DLD1 (cell line): ENCODE results near the gene CEP295NL.
"Not testable (repeated sequence)": the region's sequence is repeated elsewhere in the genome, so short reads cannot be mapped to it uniquely, and the experiment has no call there.

Experiments used
- in situ Hi-C: cut with HindIII; loops from 2 replicates; pipeline ENCODE4 v1.10.0; 2017; ENCODE audit warnings: low sequenced_read_pairs

CEP295NL gene

GRCh38 chr17:78891406-78892061 is 11.5 kb downstream of the CEP295NL start:
- in situ Hi-C loops = no loop called here

GRCh38 chr17:78890498-78890897 is 12.5 kb downstream of the CEP295NL start:
- in situ Hi-C loops = no loop called here

GRCh38 chr17:78890096-78890495 is 12.9 kb downstream of the CEP295NL start:
- in situ Hi-C loops = not testable (repeated sequence)

GRCh38 chr17:78889531-78889930 is 13.5 kb downstream of the CEP295NL start:
- in situ Hi-C loops = no loop called here

GRCh38 chr17:78888941-78889518 is 14.0 kb downstream of the CEP295NL start:
- in situ Hi-C loops = no loop called here

GRCh38 chr17:78886954-78887353 is 16.0 kb downstream of the CEP295NL start:
- in situ Hi-C loops = no loop called here

- in situ Hi-C loops = no loop called here
These were observed 17.0 kb downstream of the CEP295NL start for GRCh38 chr17:78885956-78886355.

- in situ Hi-C loops = no loop called here
These were observed 17.9 kb downstream of the CEP295NL start for GRCh38 chr17:78884876-78885667.

GRCh38 chr17:78884148-78884825 is 18.7 kb downstream of the CEP295NL start:
- in situ Hi-C loops = no loop called here

- in situ Hi-C loops = no loop called here
These were observed 19.4 kb downstream of the CEP295NL start for GRCh38 chr17:78883533-78884131.

GRCh38 chr17:78883089-78883532 is 19.9 kb downstream of the CEP295NL start:
- in situ Hi-C loops = no loop called here

- in situ Hi-C loops = no loop called here
These were observed 20.4 kb downstream of the CEP295NL start for GRCh38 chr17:78882540-78883088.

- in situ Hi-C loops = no loop called here
These were observed 23.3 kb downstream of the CEP295NL start for GRCh38 chr17:78879635-78880186.

GRCh38 chr17:78878871-78879527 is 24.0 kb downstream of the CEP295NL start:
- in situ Hi-C loops = no loop called here

GRCh38 chr17:78878261-78878660 is 24.7 kb downstream of the CEP295NL start:
- in situ Hi-C loops = no loop called here

GRCh38 chr17:78876954-78877517 is 26.0 kb downstream of the CEP295NL start:
- in situ Hi-C loops = not testable (repeated sequence)

GRCh38 chr17:78876094-78876597 is 26.9 kb downstream of the CEP295NL start:
- in situ Hi-C loops = no loop called here

GRCh38 chr17:78875363-78876093 is 27.5 kb downstream of the CEP295NL start:
- in situ Hi-C loops = no loop called here
